OCI-LY7 (cell line): ENCODE measurements around the gene M1AP.

Experiments used
- CTCF ChIP-seq: fragments of 200-600 bp; sonication (generic); conservative IDR thresholded peaks from 2 replicates; pipeline ENCODE4 v1.5.1; 2014; ENCODE audit warnings: mild to moderate bottlenecking, antibody characterized with exemption, low read length, moderate library complexity, mixed read lengths
- EZH2phosphoT487 ChIP-seq: fragments of 200-600 bp; sonication (generic); IDR thresholded peaks from 2 replicates; pipeline ENCODE4 v1.6.1; 2018; ENCODE audit warnings: low read depth, borderline replicate concordance, mild to moderate bottlenecking, mixed run types, antibody characterized with exemption, low read length, moderate library complexity, mixed read lengths

GRCh38 chr2:74599676-74600075 is 48.5 kb downstream of the M1AP start:
- TF ChIP-seq CTCF: no peak
- no peak for TF ChIP-seq EZH2phosphoT487
